HG02571 (cell line): Measurements from ENCODE around the gene IL18BP.

Experiments used
- ATAC-seq: cut with Tn5 transposase; IDR thresholded peaks from one replicate; pipeline ENCODE4 v1.9.1; 2021; ENCODE audit warnings: mild to moderate bottlenecking, moderate library complexity; ENCODE audit not compliant: unreplicated experiment

The IL18BP gene

GRCh38 chr11:71998649-71999310, at the start of gene IL18BP:
Gene IL18BP, plus strand, starts transcription at chr11:71998909. Its CDS starts 1,076 bp downstream, at chr11:71999985.
- no peak for ATAC-seq

GRCh38 chr11:71949034-71949433, 49.7 kb upstream of the IL18BP start:
- no peak for ATAC-seq

- ATAC-seq, result no peak
These were observed 46.9 kb upstream of the IL18BP start for GRCh38 chr11:71951741-71952310.

- ATAC-seq, result no peak
These were observed 42.7 kb upstream of the IL18BP start for GRCh38 chr11:71955898-71956456.

GRCh38 chr11:71962428-71963038, 36.2 kb upstream of the IL18BP start:
- ATAC-seq, result no peak

GRCh38 chr11:71963468-71963867, 35.2 kb upstream of the IL18BP start:
- ATAC-seq, result no peak

- ATAC-seq, result no peak
These were observed 34.1 kb upstream of the IL18BP start for GRCh38 chr11:71964641-71965040.

GRCh38 chr11:71971680-71972079, 27.0 kb upstream of the IL18BP start:
- ATAC-seq, result no peak

- ATAC-seq, result no peak
These were observed 22.2 kb upstream of the IL18BP start for GRCh38 chr11:71976551-71976950.

GRCh38 chr11:71977090-71977489, 21.6 kb upstream of the IL18BP start:
- ATAC-seq, result no peak

- no peak for ATAC-seq
These were observed 20.8 kb upstream of the IL18BP start for GRCh38 chr11:71977743-71978418.

GRCh38 chr11:71979094-71979493, 19.6 kb upstream of the IL18BP start:
- ATAC-seq, result no peak

- no peak for ATAC-seq
These were observed 19.1 kb upstream of the IL18BP start for GRCh38 chr11:71979602-71980001.

GRCh38 chr11:71986131-71986530, 12.6 kb upstream of the IL18BP start:
- ATAC-seq, result no peak

GRCh38 chr11:71987521-71987920, 11.2 kb upstream of the IL18BP start:
- ATAC-seq, result no peak

GRCh38 chr11:71988050-71988449, 10.7 kb upstream of the IL18BP start:
- no peak for ATAC-seq

- no peak for ATAC-seq
These were observed 8.0 kb upstream of the IL18BP start for GRCh38 chr11:71990701-71991100.

GRCh38 chr11:71991494-71991893, 7.2 kb upstream of the IL18BP start:
- ATAC-seq, result peak; percentile 76

GRCh38 chr11:71992136-71992730, 6.5 kb upstream of the IL18BP start:
- ATAC-seq, result no peak

GRCh38 chr11:71994786-71995185, 3.9 kb upstream of the IL18BP start:
- no peak for ATAC-seq

GRCh38 chr11:71995726-71996291, 2.9 kb upstream of the IL18BP start:
- ATAC-seq, result no peak
